Measurements from ENCODE around the gene TMEM109. TPM values are rescaled to one million over a fixed set of nuclear protein-coding genes. Genes with fewer than 3 reads are reported as not detected.

TMEM109 gene
- polyA plus RNA-seq, 3 donors: 86.2 to 91.3 (median 86.6) TPM

- DNase-seq (ENCODE audit: low read depth in 3 of 3, low spot score in 2 of 3): no peak
Observed at GRCh38 chr11:60878245-60879101, 35.5 kb upstream of the TMEM109 start.

GRCh38 chr11:60879104-60879503, 34.9 kb upstream of the TMEM109 start:
- no peak for DNase-seq (ENCODE audit: low read depth in 3 of 3, low spot score in 2 of 3)

- no peak for DNase-seq (ENCODE audit: low read depth in 3 of 3, low spot score in 2 of 3)
Observed at GRCh38 chr11:60879971-60880588, 33.9 kb upstream of the TMEM109 start.

- no peak for DNase-seq (ENCODE audit: low read depth in 3 of 3, low spot score in 2 of 3)
Observed at GRCh38 chr11:60880643-60881282, 33.2 kb upstream of the TMEM109 start.

- DNase-seq (ENCODE audit: low read depth in 3 of 3, low spot score in 2 of 3): no peak
Observed at GRCh38 chr11:60887556-60887955, 26.4 kb upstream of the TMEM109 start.

- DNase-seq (ENCODE audit: low read depth in 3 of 3, low spot score in 2 of 3): no peak
Observed at GRCh38 chr11:60889869-60890311, 24.1 kb upstream of the TMEM109 start.

GRCh38 chr11:60890696-60891095, 23.3 kb upstream of the TMEM109 start:
- no peak for DNase-seq (ENCODE audit: low read depth in 3 of 3, low spot score in 2 of 3)

- DNase-seq (ENCODE audit: low read depth in 3 of 3, low spot score in 2 of 3): no peak
Observed at GRCh38 chr11:60891103-60891741, 22.7 kb upstream of the TMEM109 start.

GRCh38 chr11:60895687-60896086, 18.3 kb upstream of the TMEM109 start:
- DNase-seq (ENCODE audit: low read depth in 3 of 3, low spot score in 2 of 3): no peak

GRCh38 chr11:60897496-60897895, 16.5 kb upstream of the TMEM109 start:
- no peak for DNase-seq (ENCODE audit: low read depth in 3 of 3, low spot score in 2 of 3)

- no peak for DNase-seq (ENCODE audit: low read depth in 3 of 3, low spot score in 2 of 3)
Observed at GRCh38 chr11:60899046-60899936, 14.7 kb upstream of the TMEM109 start.

GRCh38 chr11:60899977-60900376, 14.0 kb upstream of the TMEM109 start:
- no peak for DNase-seq (ENCODE audit: low read depth in 3 of 3, low spot score in 2 of 3)

- no peak for DNase-seq (ENCODE audit: low read depth in 3 of 3, low spot score in 2 of 3)
Observed at GRCh38 chr11:60900673-60901404, 13.1 kb upstream of the TMEM109 start.

- DNase-seq (ENCODE audit: low read depth in 3 of 3, low spot score in 2 of 3): no peak
Observed at GRCh38 chr11:60902625-60903024, 11.3 kb upstream of the TMEM109 start.

GRCh38 chr11:60905047-60905446, 8.9 kb upstream of the TMEM109 start:
- no peak for DNase-seq (ENCODE audit: low read depth in 3 of 3, low spot score in 2 of 3)

GRCh38 chr11:60905551-60906113, 8.3 kb upstream of the TMEM109 start:
- no peak for DNase-seq (ENCODE audit: low read depth in 3 of 3, low spot score in 2 of 3)

- peak; percentile 92 to 97 (median 93) for DNase-seq (ENCODE audit: low read depth in 3 of 3, low spot score in 2 of 3)
Observed at GRCh38 chr11:60906132-60906972, 7.6 kb upstream of the TMEM109 start, which contains the start of gene PRPF19. Gene PRPF19 (minus strand): TSS chr11:60906585. CDS start chr11:60906382, 203 bp downstream.

GRCh38 chr11:60908803-60909202, 5.2 kb upstream of the TMEM109 start:
- no peak for DNase-seq (ENCODE audit: low read depth in 3 of 3, low spot score in 2 of 3)
